ENCODE data around the gene UGT1A8.
"Not testable (repeated sequence)": the region's sequence is repeated elsewhere in the genome, so short reads cannot be mapped to it uniquely, and the experiment has no call there.

The UGT1A8 gene

GRCh38 chr2:233643128-233643527 lies 25.7 kb downstream of the UGT1A8 start:
- DNase-seq = no peak

DNA sequence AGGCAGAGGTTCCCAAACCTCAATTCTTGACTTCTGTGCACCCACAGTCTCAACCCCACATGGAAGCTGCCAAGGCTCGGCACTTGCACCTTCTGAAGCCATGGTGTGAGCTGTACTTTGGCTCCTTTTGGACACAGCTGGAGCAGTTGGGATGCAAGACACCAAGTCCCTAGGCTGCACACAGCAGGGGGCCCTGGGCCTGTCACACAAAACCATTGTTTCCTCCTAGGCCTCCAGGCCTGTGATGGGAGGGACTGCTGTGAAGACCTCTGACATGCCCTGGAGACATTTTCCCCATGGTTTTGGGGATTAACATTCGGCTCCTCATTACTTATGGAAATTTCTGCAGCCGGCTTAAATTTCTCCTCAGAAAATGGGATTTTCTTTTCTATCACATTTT lies 28.6 kb downstream of the UGT1A8 start:
- DNase-seq = not testable (repeated sequence)

GRCh38 chr2:233650981-233651380 lies 33.5 kb downstream of the UGT1A8 start:
- DNase-seq = no peak

DNA sequence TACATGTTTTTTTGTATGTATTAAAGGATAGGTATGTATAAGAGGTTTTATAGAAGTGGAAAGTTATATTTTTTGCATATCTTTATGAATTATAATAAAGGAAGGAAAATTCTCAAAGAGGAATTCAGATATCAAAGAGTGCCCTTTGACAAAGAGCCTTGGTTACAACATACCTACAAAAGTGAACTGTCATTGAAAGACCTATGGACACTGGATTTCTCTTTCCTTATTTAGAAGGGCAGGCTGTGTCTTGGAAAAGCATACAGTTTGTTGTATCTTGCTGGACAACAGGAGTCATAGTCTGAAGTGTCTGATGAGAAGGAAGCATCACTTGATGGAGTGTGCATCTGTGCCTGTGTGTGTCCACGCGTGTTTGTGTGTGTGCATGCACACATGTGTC lies 34.0 kb downstream of the UGT1A8 start:
- DNase-seq = no peak

GRCh38 chr2:233654501-233654900 lies 37.1 kb downstream of the UGT1A8 start:
- DNase-seq = no peak

GRCh38 chr2:233655043-233655442 lies 37.6 kb downstream of the UGT1A8 start:
- DNase-seq = no peak

GRCh38 chr2:233655943-233656342 lies 38.5 kb downstream of the UGT1A8 start:
- not testable (repeated sequence) for DNase-seq

- DNase-seq = no peak
These were observed 39.0 kb downstream of the UGT1A8 start for GRCh38 chr2:233656443-233656842.

DNA sequence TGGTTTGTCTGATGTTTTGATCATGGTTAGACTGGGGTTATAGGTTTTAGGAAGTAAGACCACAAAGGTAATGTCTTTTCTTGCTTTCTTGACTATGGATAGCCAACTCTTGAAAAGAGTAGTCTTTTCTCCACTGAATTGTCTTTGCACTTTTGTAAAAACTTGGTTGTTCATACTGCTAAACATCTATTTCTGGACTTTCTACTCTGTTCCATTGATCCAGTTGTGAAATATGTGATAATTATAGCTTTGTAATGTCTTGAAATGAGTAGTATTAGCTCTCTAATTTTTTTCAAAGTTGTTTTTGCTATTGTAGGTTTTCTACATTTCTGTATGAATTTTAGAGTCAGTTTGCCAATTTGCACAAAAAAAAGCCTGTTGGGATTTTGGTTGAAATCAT lies 41.2 kb downstream of the UGT1A8 start:
- DNase-seq = no peak

- no peak for DNase-seq
These were observed 46.5 kb downstream of the UGT1A8 start for GRCh38 chr2:233663911-233664310.

DNA sequence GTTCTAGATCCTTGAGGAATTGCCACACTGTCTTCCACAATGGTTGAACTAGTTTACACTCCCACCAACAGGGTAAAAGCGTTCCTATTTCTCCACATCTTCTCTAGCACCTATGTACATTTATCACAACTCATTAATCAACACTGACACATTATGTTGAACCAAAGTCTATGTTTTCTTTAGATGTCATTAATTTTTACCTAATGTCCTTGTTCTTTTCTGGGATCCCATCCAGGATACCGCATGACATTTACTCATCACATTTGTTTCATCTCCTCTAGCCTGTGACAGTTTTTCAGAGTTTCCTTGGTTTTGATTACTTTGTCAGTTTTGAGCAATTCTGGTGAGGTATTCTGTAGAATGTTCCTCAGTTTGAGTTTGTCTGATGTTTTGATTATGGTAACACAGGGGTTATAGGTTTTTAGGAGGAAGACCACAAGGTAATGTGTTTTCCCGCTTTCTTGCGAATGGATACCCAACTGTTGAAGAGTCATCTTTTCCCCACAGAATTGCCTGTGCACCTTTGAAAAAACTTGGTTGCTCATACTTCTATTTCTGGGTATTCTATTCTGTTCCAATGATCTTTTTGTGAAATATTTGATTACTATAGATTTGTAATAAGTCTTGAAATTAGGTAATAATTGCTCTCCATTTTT lies 51.3 kb downstream of the UGT1A8 start:
- DNase-seq = no peak

DNA sequence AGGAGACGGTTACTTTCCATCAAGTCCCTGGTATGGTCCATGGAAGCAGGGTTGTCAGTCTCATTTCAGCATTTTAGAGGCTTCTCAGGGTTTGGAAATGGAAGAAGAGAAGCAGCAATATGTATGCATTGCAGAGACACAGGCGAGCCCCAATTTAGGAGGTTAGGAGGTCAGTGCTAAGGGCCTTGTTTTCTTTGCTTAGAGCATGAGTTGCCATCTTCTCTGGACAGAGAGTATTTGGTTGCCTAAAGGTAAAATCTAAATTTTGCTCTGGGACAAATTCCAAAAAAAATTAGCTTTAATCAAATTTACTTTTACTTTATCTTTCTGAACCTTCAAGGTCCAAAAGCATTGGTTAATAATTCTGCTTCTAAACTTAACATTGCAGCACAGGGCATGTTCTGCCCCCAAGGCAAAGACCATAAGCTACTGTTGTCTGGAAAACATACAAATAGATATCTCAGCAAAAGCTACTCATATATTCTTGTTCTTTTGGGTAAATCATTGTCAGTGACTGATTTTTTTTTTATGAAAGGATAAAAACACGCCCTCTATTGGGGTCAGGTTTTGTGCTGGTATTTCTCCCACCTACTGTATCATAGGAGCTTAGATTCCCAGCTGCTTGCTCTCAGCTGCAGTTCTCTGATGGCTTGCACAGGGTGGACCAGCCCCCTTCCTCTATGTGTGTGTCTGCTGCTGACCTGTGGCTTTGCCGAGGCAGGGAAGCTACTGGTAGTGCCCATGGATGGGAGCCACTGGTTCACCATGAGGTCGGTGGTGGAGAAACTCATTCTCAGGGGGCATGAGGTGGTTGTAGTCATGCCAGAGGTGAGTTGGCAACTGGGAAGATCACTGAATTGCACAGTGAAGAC lies 54.1 kb downstream of the UGT1A8 start, which contains the start of gene UGT1A9:
Gene UGT1A9, plus strand, starts transcription at position 609 of the 872 bp plus-strand sequence. Its CDS starts 37 bp downstream, at position 646.
- DNase-seq = no peak

DNA sequence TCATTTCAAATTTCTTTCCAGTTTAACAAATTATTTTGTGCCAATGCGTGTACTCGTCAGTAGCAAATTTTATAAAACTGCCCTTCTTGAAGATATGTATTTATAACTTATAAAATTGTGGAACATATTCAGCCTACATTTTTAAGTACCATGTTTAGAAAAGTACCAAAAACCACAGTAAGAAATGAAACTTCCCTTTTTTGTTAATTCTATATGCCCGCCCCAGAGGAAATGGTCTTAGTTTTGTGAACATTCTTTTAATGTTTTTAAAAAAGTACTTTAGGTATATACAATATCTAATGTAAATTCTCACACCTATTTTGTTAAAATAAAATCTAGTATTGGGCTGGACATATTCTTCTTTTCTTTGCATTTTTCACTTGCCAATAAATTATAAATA lies 55.5 kb downstream of the UGT1A8 start:
- DNase-seq = no peak

- DNase-seq = no peak
These were observed 56.5 kb downstream of the UGT1A8 start for GRCh38 chr2:233673896-233674295.

- no peak for DNase-seq
These were observed 56.9 kb downstream of the UGT1A8 start for GRCh38 chr2:233674314-233674713.

GRCh38 chr2:233674995-233675394 lies 57.6 kb downstream of the UGT1A8 start:
- no peak for DNase-seq

DNA sequence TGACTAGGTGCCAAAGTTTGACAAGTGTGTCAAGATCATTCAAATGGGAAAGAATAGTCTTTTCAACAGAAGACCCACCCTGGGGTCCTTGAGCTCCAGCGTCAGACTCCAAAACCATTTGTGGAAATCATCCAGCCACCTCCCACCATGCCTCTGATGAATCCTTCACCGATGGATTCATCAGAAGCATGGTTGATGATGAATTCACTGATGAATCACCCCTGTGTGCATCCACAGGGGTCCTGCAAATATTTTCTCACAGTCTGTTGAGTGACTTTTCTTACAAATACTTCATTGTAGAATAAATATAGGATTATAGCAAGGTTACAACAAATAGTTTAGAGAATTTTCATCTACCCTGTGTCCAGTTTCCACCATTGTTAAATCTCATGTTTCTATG lies 58.6 kb downstream of the UGT1A8 start:
- DNase-seq = no peak

GRCh38 chr2:233679196-233679595 lies 61.8 kb downstream of the UGT1A8 start:
- DNase-seq = no peak

DNA sequence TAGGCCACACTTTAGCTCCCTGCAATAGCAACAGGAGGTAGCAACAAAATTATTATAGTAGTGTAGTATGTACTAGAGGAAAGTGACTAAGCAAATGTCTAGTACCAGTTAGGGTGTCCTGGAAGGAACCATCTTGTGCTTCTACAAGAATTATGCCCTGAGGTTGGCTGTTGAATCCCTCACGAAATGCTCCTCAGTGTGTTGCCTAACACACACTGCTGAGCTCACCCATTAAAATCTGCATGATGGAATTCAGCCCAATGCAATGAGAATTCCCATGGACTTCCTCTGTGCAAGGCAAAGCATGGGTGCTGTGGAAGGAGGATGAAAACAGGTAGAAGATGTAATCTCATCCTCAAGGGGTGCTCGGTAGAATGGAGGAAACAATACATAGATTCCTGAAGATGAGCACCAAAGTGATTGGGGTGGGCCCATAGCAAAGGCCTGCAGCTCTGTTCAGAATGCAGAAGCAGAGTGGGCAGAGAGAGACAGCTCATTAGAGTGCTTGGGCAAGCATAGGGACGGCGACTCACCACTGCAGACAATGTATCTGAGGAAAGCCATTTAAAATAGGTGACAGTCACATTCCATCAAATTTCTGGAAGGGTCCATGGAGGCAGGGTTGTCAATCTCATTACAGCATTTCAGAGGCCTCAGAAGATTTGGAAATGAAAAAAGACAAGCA lies 63.1 kb downstream of the UGT1A8 start:
- DNase-seq = no peak

DNA sequence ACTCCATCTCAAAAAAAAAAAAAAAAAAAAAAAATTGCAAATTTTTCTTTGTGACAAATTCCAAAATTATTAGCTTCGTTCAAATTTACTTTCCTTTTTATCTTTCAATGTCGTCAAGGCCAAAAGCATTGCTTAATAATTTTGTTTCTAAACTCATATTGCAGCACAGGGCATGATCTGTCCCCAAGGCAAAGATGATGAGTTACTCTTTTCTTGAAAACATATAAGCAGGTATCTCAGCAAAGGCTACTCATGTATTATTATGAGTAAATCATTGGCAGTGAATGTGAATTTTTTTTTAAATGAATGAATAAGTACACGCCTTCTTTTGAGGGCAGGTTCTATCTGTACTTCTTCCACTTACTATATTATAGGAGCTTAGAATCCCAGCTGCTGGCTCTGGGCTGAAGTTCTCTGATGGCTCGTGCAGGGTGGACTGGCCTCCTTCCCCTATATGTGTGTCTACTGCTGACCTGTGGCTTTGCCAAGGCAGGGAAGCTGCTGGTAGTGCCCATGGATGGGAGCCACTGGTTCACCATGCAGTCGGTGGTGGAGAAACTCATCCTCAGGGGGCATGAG lies 64.2 kb downstream of the UGT1A8 start, which contains the start of gene UGT1A7:
Gene UGT1A7, plus strand, starts transcription at position 381 of the 579 bp plus-strand sequence. Its CDS starts 37 bp downstream, at position 418.
- no peak for DNase-seq

GRCh38 chr2:233684640-233685039 lies 67.2 kb downstream of the UGT1A8 start:
- no peak for DNase-seq

- DNase-seq = no peak
These were observed 69.5 kb downstream of the UGT1A8 start for GRCh38 chr2:233686928-233687327.

DNA sequence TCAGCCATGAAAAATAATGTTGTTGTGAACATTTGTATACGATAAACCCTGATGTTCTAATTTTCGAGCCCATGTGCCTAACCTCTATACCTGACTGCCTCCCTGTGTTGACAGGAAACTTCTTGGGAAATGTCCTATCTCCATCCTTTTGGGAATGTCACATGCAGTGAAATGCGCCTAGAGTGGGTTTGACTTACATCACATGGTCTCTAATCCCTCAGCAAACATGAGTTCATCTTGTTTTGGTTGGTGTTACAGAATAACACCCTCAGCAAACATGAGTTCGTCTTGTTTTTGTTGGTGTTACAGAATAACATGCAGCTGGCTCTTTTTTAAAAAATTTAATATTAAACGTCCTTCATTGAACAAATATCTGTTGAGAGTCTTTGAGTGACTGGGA lies 70.9 kb downstream of the UGT1A8 start:
- DNase-seq = no peak

Measured in activated CD4-positive, alpha-beta T cell treated with anti-CD3 and anti-CD28 coated beads for 4 hours (primary cell).